Stimulated activated effector memory CD8-positive, alpha-beta T cell treated with anti-CD3 and anti-CD28 coated beads, Interleukin-12 subunit alpha, Interleukin-12 subunit beta, amount 100 ng/mL, for 72 hours (primary cell): ENCODE data around the gene CYP3A4.
"Not testable (repeated sequence)": the region's sequence is repeated elsewhere in the genome, so short reads cannot be mapped to it uniquely, and the experiment has no call there.

Experiments
- ATAC-seq: fragments of 150-1000 bp; cut with Tn5 transposase; 2 replicates; pipeline ENCODE4 v1.10.0; 2021
- DNase-seq, 2 donors: peaks; one replicate each; pipeline ENCODE4 v3.0.0; 2021 to 2022; ENCODE audit warnings: low spot score in 2 of 2
- H3K27ac Mint-ChIP-seq: one replicate; pipeline ENCODE4 v1.8.0; 2022; ENCODE audit warnings: mild to moderate bottlenecking, mixed read lengths
- H3K36me3 Mint-ChIP-seq: one replicate; pipeline ENCODE4 v1.8.0; 2022; ENCODE audit warnings: mild to moderate bottlenecking, mixed read lengths
- H3K4me1 Mint-ChIP-seq: one replicate; pipeline ENCODE4 v1.8.0; 2022; ENCODE audit warnings: mixed read lengths
- H3K4me3 Mint-ChIP-seq: one replicate; pipeline ENCODE4 v1.8.0; 2022; ENCODE audit warnings: mild to moderate bottlenecking, mixed read lengths
- H3K9me3 Mint-ChIP-seq: one replicate; pipeline ENCODE4 v1.8.0; 2022; ENCODE audit warnings: mixed read lengths

CYP3A4 gene

DNA sequence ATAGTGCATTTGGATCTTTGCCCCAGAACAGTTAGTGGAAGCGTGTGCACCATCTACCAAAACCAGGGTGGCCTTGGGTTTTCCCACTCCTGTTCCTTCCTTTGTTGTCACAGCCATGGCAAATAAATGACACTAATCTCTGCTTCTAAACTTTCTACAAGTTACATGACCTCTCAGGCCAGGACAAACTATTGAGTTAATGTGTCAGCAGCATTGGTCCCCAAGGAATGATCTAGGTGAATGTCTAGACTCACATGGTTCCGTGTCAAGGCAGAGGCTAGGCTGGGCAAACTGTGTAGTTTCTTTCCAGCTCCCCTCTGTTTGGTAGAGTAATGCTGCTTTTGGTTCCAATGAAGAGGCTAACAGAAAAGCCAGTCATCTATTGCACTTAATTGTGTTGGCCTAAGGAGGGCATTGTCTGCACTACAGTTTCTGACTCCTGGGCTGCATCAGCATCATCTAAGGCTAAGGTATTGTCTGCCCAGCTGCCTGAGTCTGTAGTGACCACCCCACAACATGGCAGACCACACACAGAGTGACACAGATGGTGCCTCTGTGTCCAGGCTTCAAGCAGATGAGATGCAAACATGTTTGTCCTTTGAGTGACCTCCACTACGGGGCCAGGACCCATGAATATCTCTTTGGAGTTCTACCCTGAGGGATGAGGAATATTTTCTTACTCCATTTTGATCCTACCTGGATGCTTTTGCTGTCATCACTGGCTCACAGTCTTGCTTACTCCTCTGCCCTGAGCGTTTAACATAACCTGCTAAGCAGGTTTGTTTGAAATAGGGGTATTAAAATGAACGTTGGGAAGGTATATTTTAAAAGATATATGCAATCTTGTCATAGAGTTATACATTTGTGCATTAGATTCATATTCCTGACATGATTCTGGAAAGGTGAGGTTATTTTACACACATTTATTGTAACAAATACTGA lies 1.7 kb downstream of the CYP3A4 start:
- DNase-seq: no peak
- H3K27ac Mint-ChIP-seq: no peak overlapping the region
- H3K4me1 Mint-ChIP-seq: no peaks in the 10 kb centered on the region
- no peak overlapping the region for H3K4me3 Mint-ChIP-seq
- no peaks in the 10 kb centered on the region for H3K36me3 Mint-ChIP-seq
- ATAC-seq: no peak
- H3K9me3 Mint-ChIP-seq: no peaks in the 10 kb centered on the region

DNA sequence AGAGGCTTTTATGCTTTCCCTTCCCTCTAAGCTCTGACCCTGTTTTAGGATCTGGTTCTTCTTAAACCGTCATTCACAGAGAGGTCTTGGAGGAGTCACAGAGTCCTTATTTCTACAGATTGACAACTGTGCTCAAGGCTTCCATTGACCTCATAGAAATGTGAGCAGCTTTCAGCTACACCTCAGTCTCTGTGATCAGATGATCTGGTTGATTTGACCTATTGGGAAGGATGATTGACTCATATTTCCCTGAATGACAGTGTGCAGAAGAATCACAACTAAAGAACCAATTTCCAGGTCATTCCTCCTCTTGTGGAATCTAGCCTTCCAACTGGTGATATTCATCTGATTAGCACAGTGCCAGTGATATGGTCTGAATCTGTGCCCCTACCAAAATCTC lies 3.4 kb downstream of the CYP3A4 start:
- no peak overlapping the region for H3K27ac Mint-ChIP-seq
- ATAC-seq: peak; percentile 44
- H3K4me1 Mint-ChIP-seq: no peaks in the 10 kb centered on the region
- no peak for DNase-seq
- H3K4me3 Mint-ChIP-seq: no peak overlapping the region
- H3K9me3 Mint-ChIP-seq: no peaks in the 10 kb centered on the region
- H3K36me3 Mint-ChIP-seq: no peaks in the 10 kb centered on the region

DNA sequence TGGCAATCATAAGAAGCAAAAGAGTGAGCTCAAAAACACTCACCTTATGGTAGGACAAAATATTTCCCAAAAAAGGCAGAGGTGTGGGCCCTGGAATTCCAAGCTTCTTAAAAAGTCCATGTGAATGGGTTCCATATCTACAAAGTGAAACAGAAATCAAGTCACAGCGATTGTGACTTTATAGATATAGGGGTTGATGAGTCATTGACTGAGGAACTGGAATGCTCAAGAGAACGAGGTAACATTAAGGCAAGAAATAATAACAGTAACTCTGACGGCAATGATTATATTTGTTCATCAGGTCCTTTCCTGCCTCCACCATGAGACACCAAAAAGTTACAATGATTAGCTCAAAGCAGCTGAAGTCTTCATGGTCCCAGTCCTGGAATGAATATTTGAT lies 4.0 kb downstream of the CYP3A4 start:
- H3K4me3 Mint-ChIP-seq: no peak overlapping the region
- H3K9me3 Mint-ChIP-seq: no peaks in the 10 kb centered on the region
- H3K4me1 Mint-ChIP-seq: no peaks in the 10 kb centered on the region
- ATAC-seq: no peak
- H3K36me3 Mint-ChIP-seq: no peaks in the 10 kb centered on the region
- DNase-seq: no peak
- no peak overlapping the region for H3K27ac Mint-ChIP-seq

DNA sequence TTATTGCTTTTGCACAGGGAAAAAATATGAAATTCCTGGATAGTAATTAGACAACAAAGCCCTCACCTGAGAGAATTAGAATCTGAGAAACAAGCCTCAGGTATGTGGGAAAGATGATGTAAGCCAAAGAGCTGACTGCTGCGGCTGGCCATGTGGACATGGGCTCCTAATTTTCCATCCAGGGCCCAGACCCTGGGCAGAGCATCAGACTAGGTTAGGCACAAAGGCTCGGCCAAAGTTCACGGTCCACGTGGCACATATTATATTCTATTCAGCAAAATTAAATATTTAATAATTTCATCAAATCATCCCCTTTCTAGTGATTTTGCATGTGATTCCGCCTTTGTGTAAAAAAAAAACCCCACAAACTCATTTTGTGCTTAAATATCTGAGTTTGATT lies 5.1 kb downstream of the CYP3A4 start:
- DNase-seq: no peak
- ATAC-seq: no peak
- Mint-ChIP-seq H3K4me3 (no peak overlapping the region), H3K9me3 (no peaks in the 10 kb centered on the region), H3K4me1 (no peaks in the 10 kb centered on the region), H3K36me3 (no peaks in the 10 kb centered on the region), H3K27ac (no peak overlapping the region)

DNA sequence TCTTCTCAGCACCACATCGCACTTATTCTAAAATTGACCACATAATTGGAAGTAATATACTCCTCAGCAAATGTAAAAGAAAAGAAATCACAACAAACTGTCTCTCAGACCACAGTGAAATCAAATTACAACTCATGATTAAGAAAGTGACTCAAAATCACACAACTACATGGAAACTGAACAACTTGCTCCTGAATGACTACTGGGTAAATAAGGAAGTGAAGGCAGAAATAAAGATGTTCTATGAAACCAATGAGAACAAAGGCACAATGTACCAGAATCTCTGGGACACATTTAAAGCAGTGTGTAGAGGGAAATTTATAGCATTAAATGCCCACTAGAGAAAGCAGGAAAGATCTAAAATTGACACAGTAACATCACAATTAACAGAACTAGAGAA lies 10.6 kb downstream of the CYP3A4 start:
- not testable (repeated sequence) for H3K4me3 Mint-ChIP-seq, H3K9me3 Mint-ChIP-seq, DNase-seq, H3K36me3 Mint-ChIP-seq, H3K27ac Mint-ChIP-seq, H3K4me1 Mint-ChIP-seq, ATAC-seq

DNA sequence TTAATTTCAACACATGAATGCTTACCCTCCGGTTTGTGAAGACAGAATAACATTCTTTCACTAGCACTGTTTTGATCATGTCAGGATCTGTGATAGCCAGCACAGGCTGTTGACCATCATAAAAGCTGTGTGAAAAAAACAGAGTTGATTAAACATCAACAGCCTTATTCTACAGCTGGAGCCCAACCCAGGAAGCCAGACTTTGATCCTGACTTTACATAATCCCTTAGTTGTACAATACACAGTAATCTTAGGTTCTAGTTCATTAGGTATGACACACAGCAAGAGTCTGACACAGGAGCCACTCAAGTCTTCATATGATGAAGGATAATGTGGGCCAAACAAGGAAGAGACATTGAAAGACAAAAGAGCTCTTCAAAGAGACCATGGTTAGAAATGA lies 11.4 kb downstream of the CYP3A4 start:
- no peak overlapping the region for H3K27ac Mint-ChIP-seq
- ATAC-seq: no peak
- H3K36me3 Mint-ChIP-seq: no peaks in the 10 kb centered on the region
- peaks cover 2% of the 10 kb centered on the region for H3K9me3 Mint-ChIP-seq
- peaks cover 18% of the 10 kb centered on the region for H3K4me1 Mint-ChIP-seq
- H3K4me3 Mint-ChIP-seq: no peak overlapping the region
- no peak for DNase-seq

DNA sequence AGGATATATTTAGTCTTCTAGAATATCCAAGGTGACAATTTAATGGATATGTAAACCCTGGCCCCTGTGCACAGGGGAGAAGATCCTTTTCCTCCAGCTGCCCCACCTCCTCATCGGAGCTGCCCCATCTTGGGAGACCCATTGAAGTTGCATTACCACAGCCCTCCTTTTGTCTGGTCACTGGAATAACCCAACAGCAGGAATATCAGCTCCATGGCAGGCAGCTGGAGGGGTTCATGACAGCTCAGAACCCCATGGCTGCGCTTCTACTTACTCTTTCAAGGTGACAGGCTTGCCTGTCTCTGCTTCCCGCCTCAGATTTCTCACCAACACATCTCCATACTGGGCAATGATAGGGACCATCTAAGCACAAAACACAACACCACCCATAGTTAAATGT lies 14.5 kb downstream of the CYP3A4 start:
- H3K4me3 Mint-ChIP-seq, ATAC-seq, H3K27ac Mint-ChIP-seq, H3K36me3 Mint-ChIP-seq, H3K9me3 Mint-ChIP-seq, DNase-seq: not testable (repeated sequence)
- peaks cover 20% of the 10 kb centered on the region for H3K4me1 Mint-ChIP-seq

DNA sequence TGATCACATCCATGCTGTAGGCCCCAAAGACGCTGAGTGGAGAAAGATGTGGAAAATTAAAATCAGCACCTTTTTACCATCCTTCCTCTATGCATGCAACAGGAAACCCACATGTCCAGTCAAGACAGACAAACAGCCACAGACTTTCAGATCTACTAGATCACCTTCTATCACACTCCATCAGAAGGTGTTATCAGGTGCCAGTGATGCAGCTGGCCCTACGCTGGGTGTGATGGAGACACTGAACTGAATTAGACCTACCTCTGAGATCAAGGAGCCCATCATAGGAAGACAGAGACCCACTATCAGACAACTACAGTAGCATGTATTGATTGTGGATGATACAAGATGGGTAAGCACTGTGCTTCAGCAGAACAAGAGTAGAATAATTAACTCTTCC lies 15.5 kb downstream of the CYP3A4 start:
- Mint-ChIP-seq H3K27ac (no peak overlapping the region), H3K4me1 (peaks cover 17% of the 10 kb centered on the region), H3K36me3 (no peaks in the 10 kb centered on the region), H3K9me3 (peaks cover under 1% of the 10 kb centered on the region), H3K4me3 (no peak overlapping the region)
- ATAC-seq (peak; percentile 65), DNase-seq (no peak)

DNA sequence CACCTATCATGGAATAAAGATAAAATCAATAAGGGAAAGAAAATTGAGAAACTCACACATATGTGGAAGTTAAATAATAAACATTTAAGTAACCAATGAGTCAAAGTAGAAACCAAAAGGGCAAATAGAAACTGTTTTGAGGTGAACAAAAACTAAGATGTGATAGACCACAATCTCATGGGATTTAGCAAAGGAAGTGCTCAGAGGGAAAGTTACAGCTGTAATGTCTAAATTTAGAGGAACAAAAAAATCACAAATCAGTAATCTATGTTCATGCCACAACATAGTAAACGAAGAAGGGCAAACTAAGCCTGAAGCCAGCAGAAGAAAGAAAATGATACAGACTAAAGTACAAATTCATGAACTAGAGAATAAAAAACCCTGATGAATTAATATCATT lies 16.3 kb downstream of the CYP3A4 start:
- Mint-ChIP-seq H3K4me3 (no peak overlapping the region), H3K36me3 (no peaks in the 10 kb centered on the region), H3K9me3 (no peaks in the 10 kb centered on the region), H3K27ac (no peak overlapping the region), H3K4me1 (peaks cover 13% of the 10 kb centered on the region)
- no peak for DNase-seq
- peak; percentile 36 for ATAC-seq

DNA sequence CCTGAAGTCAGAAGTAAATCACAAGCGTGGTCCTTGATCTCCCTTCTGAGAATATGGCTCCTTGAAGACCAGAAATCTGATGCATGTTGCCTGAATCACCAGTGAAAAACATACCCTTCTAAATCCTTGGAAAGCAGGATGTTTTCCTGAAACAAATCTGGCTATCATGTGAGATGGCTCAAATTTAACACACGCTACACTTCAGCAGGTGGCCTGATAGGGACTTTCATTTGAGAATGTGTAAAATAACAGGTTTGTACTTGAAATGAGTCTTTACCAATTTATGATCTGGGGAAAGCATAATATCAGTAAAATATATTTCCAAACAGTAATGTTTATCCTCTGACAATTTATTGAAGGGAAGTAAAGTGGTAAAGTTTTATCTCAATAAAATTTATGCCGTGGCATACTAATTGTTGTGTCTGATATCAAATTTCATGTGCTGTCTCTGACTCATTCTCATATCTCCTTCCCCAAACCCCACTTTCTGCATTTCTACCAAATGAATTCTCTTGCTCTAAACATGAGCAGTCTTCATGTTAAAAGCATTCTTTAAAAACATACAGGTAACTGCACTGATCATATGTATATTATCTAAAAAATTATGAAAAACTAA lies 17.4 kb downstream of the CYP3A4 start:
- Mint-ChIP-seq H3K4me1 (peaks cover 13% of the 10 kb centered on the region), H3K9me3 (no peaks in the 10 kb centered on the region), H3K4me3 (no peak overlapping the region), H3K27ac (no peak overlapping the region), H3K36me3 (no peaks in the 10 kb centered on the region)
- ATAC-seq: no peak
- no peak for DNase-seq

DNA sequence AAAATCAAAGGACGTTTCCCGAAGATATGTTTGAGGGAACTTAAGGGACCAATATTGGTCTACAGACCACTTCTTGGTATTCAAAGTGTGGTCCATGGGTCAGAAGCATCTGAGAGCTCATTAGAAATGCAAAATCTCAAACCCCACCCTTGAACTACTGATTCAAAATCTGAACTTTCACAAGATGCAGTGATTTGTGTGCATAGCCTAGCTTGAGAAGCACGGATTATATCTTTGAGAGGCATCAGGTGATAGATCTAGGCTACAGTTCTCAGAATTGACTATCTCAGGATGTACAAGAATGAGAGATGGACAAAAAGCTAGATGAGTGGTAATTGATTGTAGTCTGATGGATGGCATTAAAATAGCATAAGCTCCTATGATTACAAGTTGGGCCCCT lies 19.5 kb downstream of the CYP3A4 start:
- H3K27ac Mint-ChIP-seq: no peak overlapping the region
- H3K4me3 Mint-ChIP-seq: no peak overlapping the region
- no peaks in the 10 kb centered on the region for H3K9me3 Mint-ChIP-seq
- ATAC-seq (no peak), DNase-seq (no peak)
- H3K36me3 Mint-ChIP-seq: no peaks in the 10 kb centered on the region
- H3K4me1 Mint-ChIP-seq: peaks cover 13% of the 10 kb centered on the region

DNA sequence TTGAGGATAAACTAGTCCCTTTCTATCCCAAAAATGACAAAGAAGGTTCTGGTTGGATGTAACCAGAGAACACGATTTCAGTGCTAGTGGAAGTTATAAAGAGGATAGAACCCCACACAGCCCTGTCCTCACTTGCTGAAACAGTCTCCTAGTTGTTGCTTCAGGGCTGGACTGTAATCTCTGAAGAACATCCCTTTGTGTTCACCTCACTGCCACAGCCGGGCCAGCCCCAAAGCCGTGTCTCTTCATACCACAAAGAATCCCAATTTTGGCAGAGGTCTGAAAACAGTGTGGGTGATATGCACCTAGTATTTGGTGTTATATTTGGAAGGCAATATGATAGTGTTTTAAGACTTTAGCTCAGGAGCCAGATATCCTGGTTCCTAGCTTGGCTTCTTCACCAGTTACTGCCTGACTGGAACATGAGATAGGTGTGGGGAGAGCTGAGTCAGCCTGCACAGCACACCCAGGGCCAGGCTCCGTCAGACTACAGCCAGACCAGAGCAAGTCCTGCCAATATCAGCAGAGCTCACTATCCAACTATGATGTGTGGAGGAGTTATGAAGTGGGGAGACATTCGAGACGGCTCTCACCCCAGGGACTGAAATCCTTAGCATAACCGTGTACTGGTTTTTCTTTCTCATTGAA lies 21.2 kb downstream of the CYP3A4 start:
- Mint-ChIP-seq H3K27ac (no peak overlapping the region), H3K9me3 (no peaks in the 10 kb centered on the region), H3K36me3 (no peaks in the 10 kb centered on the region), H3K4me3 (no peak overlapping the region), H3K4me1 (peaks cover 5% of the 10 kb centered on the region)
- DNase-seq (no peak), ATAC-seq (no peak)

DNA sequence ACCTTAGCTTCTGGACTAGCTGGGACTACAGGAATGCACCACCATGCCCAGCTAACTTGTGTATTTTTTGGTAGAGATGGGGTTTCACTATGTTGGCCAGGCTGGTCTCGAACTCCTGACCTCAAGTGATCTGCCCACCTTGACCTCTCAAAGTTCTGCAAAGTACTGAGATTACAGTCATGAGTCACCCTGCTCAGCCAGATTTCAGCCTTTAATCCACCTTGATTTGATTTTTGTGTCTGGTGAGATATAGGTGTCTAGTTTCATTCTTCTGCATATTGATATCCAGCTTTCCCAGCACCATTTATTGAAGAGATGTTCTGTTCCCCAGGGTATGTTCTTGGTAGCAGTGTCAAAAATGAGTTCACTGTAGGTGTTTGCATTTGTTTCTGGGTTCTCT lies 28.9 kb downstream of the CYP3A4 start:
- no peak overlapping the region for H3K27ac Mint-ChIP-seq
- H3K4me1 Mint-ChIP-seq: no peaks in the 10 kb centered on the region
- DNase-seq: no peak
- no peak overlapping the region for H3K4me3 Mint-ChIP-seq
- H3K36me3 Mint-ChIP-seq: no peaks in the 10 kb centered on the region
- ATAC-seq: no peak
- H3K9me3 Mint-ChIP-seq: no peaks in the 10 kb centered on the region

DNA sequence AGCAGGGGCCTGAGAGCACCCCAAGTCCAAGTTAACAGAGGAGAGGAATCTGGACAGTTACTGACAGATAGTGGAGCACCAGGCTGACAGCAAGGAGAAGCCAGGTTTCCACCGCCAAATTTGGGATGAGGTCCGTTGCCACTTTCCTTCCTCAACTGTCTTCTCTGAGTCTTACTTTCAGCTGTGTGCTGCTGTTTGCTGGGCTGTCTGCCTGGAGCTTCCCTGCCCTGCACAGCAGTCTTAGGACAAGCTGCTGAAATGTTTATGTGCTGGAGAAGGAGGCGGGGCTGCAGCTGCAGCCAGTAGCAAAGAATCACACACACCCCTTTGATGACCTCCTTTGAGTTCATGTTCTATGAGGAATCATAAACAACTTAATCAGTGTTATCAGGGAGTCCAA lies 31.6 kb downstream of the CYP3A4 start:
- Mint-ChIP-seq H3K9me3 (no peaks in the 10 kb centered on the region), H3K4me3 (no peak overlapping the region), H3K4me1 (no peaks in the 10 kb centered on the region), H3K27ac (no peak overlapping the region), H3K36me3 (no peaks in the 10 kb centered on the region)
- DNase-seq: no peak
- ATAC-seq: no peak

DNA sequence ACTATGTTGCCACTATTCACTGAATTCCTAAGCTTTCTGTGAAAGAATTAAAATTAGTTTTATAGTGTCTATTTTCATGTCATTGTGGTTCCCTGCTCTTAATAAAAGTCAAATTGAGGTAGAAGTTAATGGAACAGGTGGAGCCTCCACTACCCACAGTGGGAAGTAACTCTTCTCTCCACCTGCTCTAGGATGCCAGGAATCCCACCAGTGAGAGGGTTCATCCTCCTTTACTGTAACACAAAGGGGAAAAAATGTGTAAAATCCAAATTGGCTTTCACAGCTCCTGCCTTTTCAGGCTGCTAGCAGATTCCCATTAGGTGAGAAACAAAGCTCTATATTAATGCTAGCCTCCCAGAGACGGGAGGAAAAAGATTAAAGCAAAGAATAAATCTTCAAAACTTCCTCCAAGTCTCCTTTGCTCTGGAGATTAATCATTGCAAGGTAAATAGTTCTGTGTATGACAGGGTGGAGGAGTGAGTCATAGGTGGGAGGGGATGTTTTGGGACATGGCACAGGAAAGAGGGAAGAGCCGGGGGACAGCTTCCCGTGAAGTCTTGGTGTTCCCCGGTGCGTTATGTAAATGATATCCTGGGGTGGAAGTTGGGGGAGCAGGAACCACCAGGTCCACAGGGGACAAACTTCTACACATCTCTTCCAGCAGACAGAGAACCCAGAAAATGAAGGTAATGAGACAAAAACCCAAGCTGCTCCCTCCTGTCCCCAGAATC lies 32.5 kb downstream of the CYP3A4 start:
- not testable (repeated sequence) for H3K4me1 Mint-ChIP-seq, H3K27ac Mint-ChIP-seq

More for the DNA sequence above, 32.5 kb downstream of the CYP3A4 start:
- not testable (repeated sequence) for H3K9me3 Mint-ChIP-seq, H3K4me3 Mint-ChIP-seq, ATAC-seq, DNase-seq, H3K36me3 Mint-ChIP-seq
